CD4-positive, alpha-beta T cell treated with Interleukin-17A for 4 hours (primary cell): Measurements from ENCODE around the gene DCUN1D2.
A peak's percentile ranks its signal among the peaks of the same experiment; 100 is the strongest.
"Not testable (repeated sequence)": the region's sequence is repeated elsewhere in the genome, so short reads cannot be mapped to it uniquely, and the experiment has no call there.

Source experiments
- DNase-seq: peaks from one replicate; pipeline ENCODE4 v3.0.0-alpha.2; 2020; ENCODE audit warnings: mixed read lengths

Gene DCUN1D2

DNA sequence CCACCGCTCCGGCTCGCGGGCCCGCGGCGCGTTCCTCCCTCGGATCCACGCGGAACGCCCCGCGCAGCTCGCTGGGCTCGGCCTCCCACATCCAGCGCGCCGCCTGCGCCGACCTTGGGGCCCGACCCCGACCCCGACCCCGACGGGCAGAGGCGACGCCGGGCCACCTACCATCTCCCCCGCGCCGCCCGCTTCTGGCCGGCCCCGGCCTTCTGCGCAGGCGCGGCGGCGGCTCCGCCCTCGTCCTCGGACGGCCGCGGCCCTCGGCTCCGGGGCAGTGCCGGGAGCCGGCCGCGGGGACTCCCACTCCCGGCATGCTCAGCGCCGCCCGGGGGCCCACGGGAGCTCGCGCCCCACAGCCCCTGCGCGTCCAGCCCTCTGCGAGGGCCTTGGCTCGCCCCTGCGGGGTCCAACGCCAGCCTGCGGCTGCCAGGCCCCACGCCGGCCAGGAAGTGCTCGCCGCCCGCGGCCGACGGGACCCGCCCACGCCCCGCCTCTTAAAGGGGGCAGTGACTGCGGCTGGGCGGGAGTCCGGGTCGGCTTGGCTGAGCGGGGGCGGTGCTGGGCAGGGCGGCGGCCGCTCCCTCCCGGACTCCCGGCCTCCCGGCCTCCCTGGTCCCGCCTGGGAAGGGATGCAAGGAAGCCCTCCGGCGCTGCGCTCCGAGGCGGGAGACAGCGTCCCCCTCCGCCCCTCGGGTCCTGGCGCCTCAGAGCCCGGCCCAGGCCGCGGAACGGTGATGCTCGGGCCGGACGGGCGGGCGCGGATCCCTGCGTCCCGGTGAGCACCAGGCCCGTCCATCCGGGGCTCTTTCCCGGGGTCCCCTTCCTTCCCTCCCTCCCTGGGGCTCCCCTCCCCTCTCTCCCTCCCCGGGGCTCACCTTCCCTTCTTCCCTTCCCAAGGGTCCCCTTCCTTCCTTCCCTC lies at the start of gene DCUN1D2:
Gene DCUN1D2, minus strand, starts transcription at position 216 of the 922 bp plus-strand sequence. Its CDS starts 42 bp downstream, at position 174.
- peak; percentile 83 for DNase-seq

- DNase-seq = no peak
Measured at GRCh38 chr13:113539822-113540221, 49.3 kb upstream of the DCUN1D2 start.

GRCh38 chr13:113539176-113539575 lies 48.7 kb upstream of the DCUN1D2 start:
- no peak for DNase-seq

- no peak for DNase-seq
Measured at GRCh38 chr13:113538689-113539058, 48.2 kb upstream of the DCUN1D2 start.

GRCh38 chr13:113537909-113538688 lies 47.6 kb upstream of the DCUN1D2 start:
- no peak for DNase-seq

DNA sequence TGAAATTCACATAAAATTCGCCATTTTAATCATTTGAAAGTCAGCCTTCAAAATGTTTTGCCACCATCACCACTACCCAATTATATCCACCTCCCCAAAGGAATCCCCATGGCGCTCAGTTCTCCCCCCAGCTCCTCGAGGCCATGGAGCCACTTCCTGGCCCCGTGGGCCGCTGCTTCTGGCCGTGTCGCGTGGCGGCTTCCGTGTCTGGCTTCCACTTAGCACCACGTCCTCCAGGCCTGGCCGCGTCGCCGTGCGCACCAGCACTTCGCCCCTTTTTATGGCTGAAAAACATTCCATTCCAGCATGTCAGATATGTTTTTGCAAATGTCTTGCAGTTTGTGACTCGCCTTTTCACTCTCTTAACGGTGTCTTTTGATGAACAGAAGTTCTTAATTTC lies 46.7 kb upstream of the DCUN1D2 start:
- DNase-seq = no peak

- DNase-seq = no peak
Measured at GRCh38 chr13:113536461-113537110, 46.1 kb upstream of the DCUN1D2 start.

- DNase-seq = no peak
Measured at GRCh38 chr13:113535381-113535781, 44.9 kb upstream of the DCUN1D2 start.

- no peak for DNase-seq
Measured at GRCh38 chr13:113534236-113534860, 43.8 kb upstream of the DCUN1D2 start.

GRCh38 chr13:113533161-113533840 lies 42.8 kb upstream of the DCUN1D2 start:
- no peak for DNase-seq

DNA sequence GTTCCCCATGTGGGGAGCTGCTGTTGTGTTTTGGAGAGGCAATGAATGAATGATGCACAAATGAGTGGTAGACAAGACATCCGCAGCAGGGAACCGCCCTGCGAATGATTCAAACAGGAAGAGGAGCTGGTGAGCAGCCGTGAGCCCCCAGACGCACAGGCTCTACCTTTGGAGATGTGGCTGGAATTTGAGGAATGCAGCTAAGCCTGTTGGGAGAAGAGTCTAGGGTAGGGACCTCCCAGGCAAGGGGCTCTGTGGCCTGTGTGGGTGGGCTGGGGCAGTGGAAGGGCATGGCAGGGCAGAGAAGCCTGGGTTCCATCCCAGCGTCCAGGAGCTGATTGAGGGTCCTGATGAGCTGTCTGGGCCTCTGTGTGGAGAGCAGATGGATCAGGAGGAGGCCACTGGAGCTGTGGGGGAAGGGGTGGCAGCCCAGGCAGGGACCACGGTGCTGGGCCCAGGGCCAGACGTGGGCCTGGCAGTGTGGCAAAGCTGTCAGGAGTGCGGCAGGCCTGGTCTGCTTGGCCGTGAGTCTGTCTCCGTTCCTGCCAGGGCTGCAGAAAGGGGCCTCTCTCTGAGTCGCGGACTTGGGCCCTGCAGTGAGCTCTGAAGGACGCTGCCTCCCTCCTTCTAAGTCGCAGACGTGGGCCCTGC lies 41.8 kb upstream of the DCUN1D2 start:
- no peak for DNase-seq

- no peak for DNase-seq
Measured at GRCh38 chr13:113531041-113531873, 40.7 kb upstream of the DCUN1D2 start.

- DNase-seq = no peak
Measured at GRCh38 chr13:113528813-113529180, 38.3 kb upstream of the DCUN1D2 start.

GRCh38 chr13:113528101-113528812 lies 37.7 kb upstream of the DCUN1D2 start:
- no peak for DNase-seq

DNA sequence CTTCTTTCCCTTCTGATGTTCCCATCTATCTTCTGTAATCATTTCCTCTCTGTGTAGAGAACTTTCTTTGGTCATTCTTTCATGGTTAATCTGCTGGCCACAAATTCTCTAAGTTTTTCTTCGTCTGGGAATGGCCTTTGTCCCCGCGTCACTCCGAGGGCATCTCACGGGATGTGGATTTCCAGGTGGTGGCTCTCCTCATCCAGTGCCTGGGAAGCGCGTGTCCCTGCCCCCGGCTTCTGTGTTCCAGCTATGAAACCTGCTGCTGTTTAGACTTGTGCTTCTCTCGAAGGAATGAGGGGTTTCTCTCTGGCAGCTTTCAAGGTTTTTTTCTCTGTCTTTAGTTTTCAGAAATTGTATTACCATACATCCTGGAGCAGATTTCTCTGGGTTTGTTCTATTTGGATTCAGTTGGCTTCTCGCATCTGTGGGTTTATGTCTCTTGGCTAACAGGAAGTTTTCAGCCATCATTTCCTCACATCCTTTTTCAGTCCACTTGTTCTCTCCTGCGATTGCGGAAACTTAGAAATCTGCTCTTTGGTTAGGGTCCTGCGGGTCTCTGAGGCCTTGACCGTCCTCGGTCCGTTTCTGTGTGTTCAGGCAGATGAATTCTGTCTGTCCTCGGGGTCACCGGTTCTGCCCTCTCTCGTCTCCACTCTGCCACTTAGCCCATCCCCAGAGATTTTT lies 36.9 kb upstream of the DCUN1D2 start:
- DNase-seq = no peak

DNA sequence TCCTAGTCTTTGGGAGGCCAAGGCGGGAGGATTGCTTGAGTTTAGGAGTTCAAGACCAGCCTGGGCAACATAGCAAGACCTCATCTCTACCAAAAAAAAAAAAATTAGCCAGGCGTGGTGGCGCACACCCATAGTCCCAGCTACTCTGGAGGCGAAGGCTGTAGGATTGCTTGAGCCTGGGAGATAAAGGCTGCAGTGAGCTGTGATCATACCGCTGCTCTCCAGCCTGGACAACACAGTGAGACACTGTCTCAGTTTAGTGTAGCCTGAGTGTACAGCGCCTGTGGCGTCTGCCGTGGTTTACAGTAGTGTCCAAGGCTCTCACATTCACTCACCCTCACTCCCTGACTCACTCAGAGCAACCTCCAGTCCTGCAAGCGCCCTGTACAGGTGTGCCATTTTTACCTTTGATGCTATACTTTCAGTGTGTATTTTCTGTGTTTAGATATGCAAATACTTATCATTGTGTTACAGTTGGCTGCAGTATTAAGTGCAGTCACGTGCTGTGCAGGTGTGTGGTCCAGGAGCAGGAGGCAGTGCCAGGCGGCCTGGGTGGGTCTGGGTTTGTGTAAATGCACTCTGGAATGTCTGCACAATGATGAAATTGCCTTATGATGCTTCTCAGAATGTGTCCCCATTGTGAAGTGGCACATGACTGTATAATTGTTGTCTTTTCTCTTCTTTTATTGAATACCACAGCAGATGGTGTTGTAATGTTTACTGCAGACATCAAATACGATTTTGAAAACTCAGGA lies 36.1 kb upstream of the DCUN1D2 start:
- DNase-seq = no peak

DNA sequence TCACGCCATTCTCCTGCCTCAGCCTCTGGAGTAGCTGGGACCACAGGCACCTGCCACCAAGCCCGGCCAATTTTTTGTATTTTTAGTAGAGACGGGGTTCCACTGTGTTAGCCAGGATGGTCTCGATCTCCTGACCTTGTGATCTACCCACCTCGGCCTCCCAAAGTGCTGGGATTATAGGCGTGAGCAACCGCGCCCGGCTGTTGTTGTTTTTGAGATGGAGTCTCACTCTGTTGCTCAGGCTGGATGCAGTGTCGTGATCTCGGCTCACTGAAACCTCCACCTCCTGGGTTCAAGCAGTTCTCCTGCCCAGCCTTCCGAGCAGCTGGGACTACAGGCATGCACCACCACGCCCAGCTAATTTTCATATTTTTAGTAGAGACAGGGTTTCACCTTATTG lies 31.9 kb upstream of the DCUN1D2 start:
- not testable (repeated sequence) for DNase-seq

DNA sequence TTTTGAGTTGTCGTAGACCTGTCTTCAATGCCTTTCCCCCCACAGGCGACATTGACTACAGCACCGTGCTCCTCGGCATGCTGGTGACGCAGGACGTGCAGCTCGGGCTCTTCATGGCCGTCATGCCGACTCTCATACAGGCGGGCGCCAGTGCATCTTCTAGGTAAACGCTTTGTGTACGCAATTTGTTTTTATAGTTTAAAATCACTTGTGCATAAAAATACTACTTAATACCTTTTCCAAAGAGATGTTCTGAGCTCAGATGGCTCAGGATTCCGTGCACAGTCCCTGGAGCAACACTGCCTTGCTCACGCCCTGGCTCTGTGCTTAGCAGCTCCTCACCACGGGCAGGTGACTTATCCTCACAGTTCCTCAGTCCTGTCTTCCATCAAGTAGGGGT lies 30.1 kb upstream of the DCUN1D2 start:
- no peak for DNase-seq

- DNase-seq = no peak
Measured at GRCh38 chr13:113519556-113519955, 29.0 kb upstream of the DCUN1D2 start.
